Measurements from ENCODE around the gene BIVM.
A peak's percentile ranks its signal among the peaks of the same experiment; 100 is the strongest.

BIVM gene

DNA sequence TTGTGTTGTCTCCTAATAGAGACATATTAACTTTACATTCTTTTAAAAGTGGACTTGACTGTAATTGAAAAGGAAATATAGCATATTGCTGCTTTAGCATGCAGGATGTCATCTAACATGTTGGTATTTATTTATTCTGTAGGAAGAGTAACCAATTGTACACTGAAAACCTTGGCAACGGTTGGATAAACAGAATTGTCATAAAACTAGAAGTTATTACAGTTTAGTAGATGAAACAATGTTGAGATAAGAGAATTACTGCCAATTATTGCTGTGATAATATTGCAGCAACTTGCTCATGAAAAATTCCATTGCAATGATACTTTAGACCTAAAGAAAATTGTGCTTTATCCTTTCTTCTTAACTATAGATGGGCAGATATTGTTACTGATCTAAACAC, 39.4 kb downstream of the BIVM start:
- no peak overlapping the region for H3K4me3 ChIP-seq (replicated peaks in 1 of 2; ENCODE audit: low read depth in 2 of 2, low read length in 2 of 2)
- TF ChIP-seq, protein P1, sequence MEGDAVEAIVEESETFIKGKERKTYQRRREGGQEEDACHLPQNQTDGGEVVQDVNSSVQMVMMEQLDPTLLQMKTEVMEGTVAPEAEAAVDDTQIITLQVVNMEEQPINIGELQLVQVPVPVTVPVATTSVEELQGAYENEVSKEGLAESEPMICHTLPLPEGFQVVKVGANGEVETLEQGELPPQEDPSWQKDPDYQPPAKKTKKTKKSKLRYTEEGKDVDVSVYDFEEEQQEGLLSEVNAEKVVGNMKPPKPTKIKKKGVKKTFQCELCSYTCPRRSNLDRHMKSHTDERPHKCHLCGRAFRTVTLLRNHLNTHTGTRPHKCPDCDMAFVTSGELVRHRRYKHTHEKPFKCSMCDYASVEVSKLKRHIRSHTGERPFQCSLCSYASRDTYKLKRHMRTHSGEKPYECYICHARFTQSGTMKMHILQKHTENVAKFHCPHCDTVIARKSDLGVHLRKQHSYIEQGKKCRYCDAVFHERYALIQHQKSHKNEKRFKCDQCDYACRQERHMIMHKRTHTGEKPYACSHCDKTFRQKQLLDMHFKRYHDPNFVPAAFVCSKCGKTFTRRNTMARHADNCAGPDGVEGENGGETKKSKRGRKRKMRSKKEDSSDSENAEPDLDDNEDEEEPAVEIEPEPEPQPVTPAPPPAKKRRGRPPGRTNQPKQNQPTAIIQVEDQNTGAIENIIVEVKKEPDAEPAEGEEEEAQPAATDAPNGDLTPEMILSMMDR (IDR thresholded peaks at IDR 0.05; ENCODE audit: low read depth, low read length) = no peak
- no peak for DNase-seq (ENCODE audit: low read depth in 2 of 2)

DNA sequence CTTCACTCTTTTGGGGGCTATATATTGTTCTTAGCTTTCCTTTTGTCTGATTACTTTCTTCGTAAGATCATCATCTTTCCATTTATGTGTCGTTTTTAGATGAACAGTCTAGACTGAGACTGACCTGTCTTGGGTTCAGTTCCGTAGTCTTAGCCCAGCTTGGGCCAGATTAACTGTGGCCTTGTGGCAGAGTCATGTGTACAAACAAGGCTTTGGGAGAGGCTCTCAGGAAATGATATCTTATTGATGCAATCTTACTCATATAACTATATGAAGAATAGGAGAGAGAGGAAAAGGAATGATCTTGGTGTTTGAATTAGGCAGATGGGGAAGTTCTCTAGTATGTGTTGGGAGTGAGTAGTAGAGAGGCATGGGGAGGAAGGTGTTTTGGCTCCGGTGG, 40.1 kb downstream of the BIVM start:
- no peak for DNase-seq (ENCODE audit: low read depth in 2 of 2)
- TF ChIP-seq, protein P1 (IDR thresholded peaks at IDR 0.05; ENCODE audit: low read depth, low read length) = no peak
- H3K4me3 ChIP-seq (replicated peaks in 1 of 2; ENCODE audit: low read depth in 2 of 2, low read length in 2 of 2) = no peak overlapping the region

GRCh38 chr13:102839462-102839861, 40.5 kb downstream of the BIVM start:
- DNase-seq (ENCODE audit: low read depth in 2 of 2) = peak; percentile 18 to 75
- H3K4me3 ChIP-seq (replicated peaks in 1 of 2; ENCODE audit: low read depth in 2 of 2, low read length in 2 of 2) = no peak overlapping the region
- TF ChIP-seq, protein P1 (IDR thresholded peaks at IDR 0.05; ENCODE audit: low read depth, low read length) = no peak

- DNase-seq (ENCODE audit: low read depth in 2 of 2) = peak in 1 of 2 donors; percentile 12
- H3K4me3 ChIP-seq (replicated peaks in 1 of 2; ENCODE audit: low read depth in 2 of 2, low read length in 2 of 2) = peak overlapping the region; percentile 93 to 100
- TF ChIP-seq, protein P1 (IDR thresholded peaks at IDR 0.05; ENCODE audit: low read depth, low read length) = no peak
Observed at GRCh38 chr13:102845289-102845629, 46.3 kb downstream of the BIVM start.

- DNase-seq (ENCODE audit: low read depth in 2 of 2) = peak; percentile 96 to 97
- H3K4me3 ChIP-seq (replicated peaks in 1 of 2; ENCODE audit: low read depth in 2 of 2, low read length in 2 of 2) = peak within 1 kb of the TSS; percentile 93 to 100
- TF ChIP-seq, protein P1 (IDR thresholded peaks at IDR 0.05; ENCODE audit: low read depth, low read length) = no peak
Observed at GRCh38 chr13:102845630-102846260, 46.8 kb downstream of the BIVM start, which contains the start of gene ERCC5. Gene ERCC5, plus strand, starts transcription at chr13:102846032. Its CDS starts 235 bp downstream, at chr13:102846267.

- TF ChIP-seq, protein P1 (IDR thresholded peaks at IDR 0.05; ENCODE audit: low read depth, low read length) = no peak
- H3K4me3 ChIP-seq (replicated peaks in 1 of 2; ENCODE audit: low read depth in 2 of 2, low read length in 2 of 2) = peak overlapping the region; percentile 93 to 100
- DNase-seq (ENCODE audit: low read depth in 2 of 2) = peak; percentile 38 to 55
Observed at GRCh38 chr13:102846261-102847015, 47.5 kb downstream of the BIVM start.
